ENCODE results near the gene RIPOR3. TPM values are rescaled to one million over a fixed set of nuclear protein-coding genes. Genes with fewer than 3 reads are reported as not detected.
A peak's percentile ranks its signal among the peaks of the same experiment; 100 is the strongest.
"Not testable (repeated sequence)": the region's sequence is repeated elsewhere in the genome, so short reads cannot be mapped to it uniquely, and the experiment has no call there.

The RIPOR3 gene
- total RNA-seq, 1 experiment from 2014 or later, result 0.12 TPM

- DNase-seq (ENCODE audit: extremely low read depth, low read depth), result no peak
Observed at GRCh38 chr20:50636601-50637540, 54.5 kb downstream of the RIPOR3 start.

GRCh38 chr20:50635676-50636600 is 55.4 kb downstream of the RIPOR3 start:
- DNase-seq (ENCODE audit: extremely low read depth, low read depth), result peak; percentile 45

- no peak for DNase-seq (ENCODE audit: extremely low read depth, low read depth)
Observed at GRCh38 chr20:50635014-50635557, 56.3 kb downstream of the RIPOR3 start.

GRCh38 chr20:50634191-50634590 is 57.2 kb downstream of the RIPOR3 start:
- DNase-seq (ENCODE audit: extremely low read depth, low read depth), result no peak

GRCh38 chr20:50633361-50633760 is 58.0 kb downstream of the RIPOR3 start:
- DNase-seq (ENCODE audit: extremely low read depth, low read depth), result no peak

- DNase-seq (ENCODE audit: extremely low read depth, low read depth), result no peak
Observed at GRCh38 chr20:50632701-50633100, 58.6 kb downstream of the RIPOR3 start.

- no peak for DNase-seq (ENCODE audit: extremely low read depth, low read depth)
Observed at GRCh38 chr20:50632236-50632635, 59.1 kb downstream of the RIPOR3 start.

GRCh38 chr20:50630578-50631263 is 60.6 kb downstream of the RIPOR3 start:
- DNase-seq (ENCODE audit: extremely low read depth, low read depth), result no peak

- no peak for DNase-seq (ENCODE audit: extremely low read depth, low read depth)
Observed at GRCh38 chr20:50629670-50630045, 61.7 kb downstream of the RIPOR3 start.

GRCh38 chr20:50628853-50629669 is 62.3 kb downstream of the RIPOR3 start:
- DNase-seq (ENCODE audit: extremely low read depth, low read depth), result no peak

- no peak for DNase-seq (ENCODE audit: extremely low read depth, low read depth)
Observed at GRCh38 chr20:50628332-50628731, 63.0 kb downstream of the RIPOR3 start.

GRCh38 chr20:50627747-50628146 is 63.6 kb downstream of the RIPOR3 start:
- no peak for DNase-seq (ENCODE audit: extremely low read depth, low read depth)

- peak; percentile 35 for DNase-seq (ENCODE audit: extremely low read depth, low read depth)
Observed at GRCh38 chr20:50625986-50626677, 65.2 kb downstream of the RIPOR3 start.

GRCh38 chr20:50624351-50625016 is 66.9 kb downstream of the RIPOR3 start:
- DNase-seq (ENCODE audit: extremely low read depth, low read depth), result no peak

- no peak for DNase-seq (ENCODE audit: extremely low read depth, low read depth)
Observed at GRCh38 chr20:50621068-50621665, 70.2 kb downstream of the RIPOR3 start.

GRCh38 chr20:50620459-50620858 is 70.9 kb downstream of the RIPOR3 start:
- DNase-seq (ENCODE audit: extremely low read depth, low read depth), result not testable (repeated sequence)

- DNase-seq (ENCODE audit: extremely low read depth, low read depth), result no peak
Observed at GRCh38 chr20:50618537-50618936, 72.8 kb downstream of the RIPOR3 start.

- DNase-seq (ENCODE audit: extremely low read depth, low read depth), result no peak
Observed at GRCh38 chr20:50617022-50617421, 74.3 kb downstream of the RIPOR3 start.

Measured in NCI-H460 (cell line).